HG02943 (cell line): ENCODE results near the gene GRIK4.
A peak's percentile ranks its signal among the peaks of the same experiment; 100 is the strongest.

Experiments used
- ATAC-seq: cut with Tn5 transposase; IDR thresholded peaks from one replicate; pipeline ENCODE4 v1.9.1; 2021; ENCODE audit warnings: mild to moderate bottlenecking, low read depth, moderate library complexity; ENCODE audit not compliant: unreplicated experiment

GRIK4 gene

GRCh38 chr11:120893440-120894201, 382.1 kb downstream of the GRIK4 start:
- peak; percentile 77 for ATAC-seq

DNA sequence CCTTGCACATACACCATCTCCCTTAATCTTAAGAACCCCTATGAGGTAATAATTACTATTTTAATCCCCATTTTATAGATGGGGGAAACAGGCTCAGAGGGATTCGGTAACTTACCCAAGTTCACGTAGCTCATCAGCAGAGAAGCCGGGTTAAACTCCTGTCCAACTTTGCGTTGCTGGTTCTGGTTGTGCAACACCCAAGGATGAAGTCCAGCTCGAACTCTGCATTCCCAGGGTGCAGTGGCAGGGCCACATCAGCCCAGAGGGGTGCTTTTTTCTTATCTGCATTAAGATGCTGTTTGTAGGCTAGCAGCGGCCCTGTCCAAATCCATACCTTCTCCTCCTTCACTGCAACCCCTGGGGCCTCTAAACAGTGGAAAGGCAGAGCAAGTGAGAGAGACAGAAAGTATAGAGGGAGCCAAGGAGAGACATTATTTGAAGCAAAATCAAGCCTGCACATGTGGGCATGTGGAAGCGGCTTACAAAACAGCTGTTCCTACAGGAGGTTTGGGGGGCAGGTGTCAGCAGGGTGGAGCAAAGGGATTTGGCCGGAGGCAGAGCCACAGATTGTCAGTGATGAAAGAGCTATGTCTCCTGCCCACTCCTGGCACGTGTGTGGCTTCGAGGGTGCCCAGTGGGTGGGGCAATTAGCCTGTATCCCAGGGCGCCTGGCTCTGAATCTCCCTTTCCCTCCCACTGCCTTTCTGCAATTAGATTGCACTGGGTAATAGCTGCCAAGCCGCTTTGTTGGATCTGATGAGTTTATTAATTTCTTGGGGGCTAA, 382.8 kb downstream of the GRIK4 start:
- ATAC-seq: no peak

- no peak for ATAC-seq
Measured at GRCh38 chr11:120896687-120897086, 385.1 kb downstream of the GRIK4 start.

DNA sequence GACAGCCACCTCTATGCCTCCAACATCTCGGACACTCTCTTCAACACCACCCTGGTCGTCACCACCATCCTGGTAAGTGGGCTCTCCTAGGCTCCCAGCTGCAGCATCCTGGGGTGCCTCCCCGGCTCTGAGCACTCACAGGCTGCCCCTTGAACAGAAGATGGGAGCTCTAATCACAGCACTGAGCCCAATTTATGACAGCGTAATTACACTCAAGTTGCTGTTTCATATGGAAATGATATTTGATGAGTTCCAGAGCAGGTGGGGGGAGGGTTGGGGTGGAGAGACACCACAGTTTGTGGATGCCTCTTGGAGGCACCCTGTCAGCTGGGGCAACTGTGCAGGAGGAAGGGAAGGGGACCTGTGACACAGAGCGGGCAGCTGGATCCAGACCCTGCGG, 387.0 kb downstream of the GRIK4 start:
- no peak for ATAC-seq

DNA sequence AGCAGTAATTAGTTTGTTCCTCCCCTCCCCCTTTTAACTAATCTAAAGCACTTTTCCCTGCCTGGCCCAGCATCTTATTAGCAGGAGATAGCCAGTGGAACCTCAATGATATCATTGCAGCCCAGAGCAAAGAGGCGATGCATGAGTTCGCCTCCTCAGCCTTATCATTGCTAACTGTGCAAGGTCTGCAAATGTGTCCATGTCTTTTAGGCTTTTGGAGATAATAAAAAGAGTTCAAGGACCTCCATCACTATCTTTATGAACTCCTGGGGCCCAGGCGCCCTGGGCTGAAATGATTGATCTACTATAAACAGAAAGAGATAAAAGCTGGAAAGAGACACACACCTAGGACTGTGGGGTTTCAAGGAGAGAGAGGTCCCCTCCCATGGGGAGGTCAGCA, 388.2 kb downstream of the GRIK4 start:
- no peak for ATAC-seq

- ATAC-seq: no peak
Measured at GRCh38 chr11:120900643-120901042, 389.1 kb downstream of the GRIK4 start.

DNA sequence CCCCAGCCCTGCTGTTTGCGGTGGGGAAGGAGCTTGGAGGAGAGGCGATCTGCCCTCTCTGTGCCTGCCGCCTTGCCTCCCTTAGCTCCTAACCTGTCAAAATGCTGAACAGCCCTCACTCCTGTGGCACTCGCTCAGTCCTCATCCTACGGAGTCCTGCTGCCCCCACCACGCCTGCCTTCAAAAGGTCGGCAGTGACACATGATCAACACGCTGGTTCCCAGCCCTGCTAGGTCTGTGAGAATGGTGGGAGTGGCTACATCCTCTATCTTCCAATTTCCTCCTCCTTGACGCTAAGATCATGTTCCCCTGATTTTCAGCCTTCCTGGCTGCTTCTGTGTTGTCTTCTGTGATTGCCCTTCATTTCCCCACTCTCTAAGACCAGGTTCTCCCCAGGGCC, 392.1 kb downstream of the GRIK4 start:
- no peak for ATAC-seq

GRCh38 chr11:120904116-120904515, 392.6 kb downstream of the GRIK4 start:
- no peak for ATAC-seq

DNA sequence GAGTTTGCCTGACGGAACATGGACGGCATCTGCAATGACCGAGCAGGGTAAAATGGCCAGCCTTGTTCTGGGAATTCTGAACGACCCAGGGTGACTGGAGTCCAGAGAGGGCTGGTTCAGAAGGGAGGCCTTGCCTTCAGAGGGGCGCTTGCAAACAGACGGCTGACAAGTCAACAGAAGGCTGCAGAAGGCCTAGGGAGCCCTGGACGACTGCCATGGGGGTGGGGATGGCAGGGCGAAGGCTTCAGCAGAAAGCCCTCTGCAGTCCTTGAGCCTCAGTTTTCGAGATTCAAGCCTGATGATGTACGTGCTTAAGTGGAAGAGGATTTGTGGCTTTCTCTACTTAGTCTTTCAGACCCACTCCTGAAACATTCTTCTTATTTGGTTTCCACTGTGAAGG, 395.2 kb downstream of the GRIK4 start:
- ATAC-seq: no peak

- no peak for ATAC-seq
Measured at GRCh38 chr11:120907971-120908370, 396.4 kb downstream of the GRIK4 start.

DNA sequence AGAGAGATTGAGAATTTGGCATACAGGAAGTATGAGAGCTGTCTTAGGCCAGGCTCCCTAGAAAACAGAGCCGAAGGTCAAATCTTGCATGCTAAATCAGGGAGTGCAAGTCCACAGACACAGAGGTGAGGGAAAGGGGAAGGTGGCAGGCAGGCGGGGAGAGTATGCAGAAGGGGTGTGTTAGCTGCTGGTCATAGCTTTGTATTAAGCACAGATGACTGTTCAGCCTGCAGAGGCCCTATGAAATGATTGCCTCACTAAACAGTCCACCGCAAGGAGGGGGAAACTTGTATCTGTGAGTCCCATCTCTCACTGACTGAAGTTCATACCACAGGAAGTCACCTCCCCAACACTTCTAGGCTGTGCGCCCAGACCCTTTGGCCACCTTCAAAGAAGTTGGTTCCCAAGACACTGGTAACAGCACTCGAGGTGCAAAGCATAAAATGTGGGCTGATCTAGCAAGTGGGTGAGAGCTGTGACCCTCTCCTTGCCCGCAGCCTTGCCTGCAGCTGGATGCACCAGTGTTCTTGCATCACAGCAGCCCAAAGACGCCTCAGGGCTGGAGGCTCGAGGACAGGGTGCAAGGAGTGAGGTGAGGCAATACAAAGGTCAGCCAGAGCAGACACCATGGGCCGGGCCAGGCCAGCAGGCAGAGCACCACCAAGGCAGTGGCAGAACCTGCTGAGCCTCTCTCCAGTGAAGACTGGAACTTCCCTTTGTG, 397.1 kb downstream of the GRIK4 start:
- ATAC-seq: no peak

DNA sequence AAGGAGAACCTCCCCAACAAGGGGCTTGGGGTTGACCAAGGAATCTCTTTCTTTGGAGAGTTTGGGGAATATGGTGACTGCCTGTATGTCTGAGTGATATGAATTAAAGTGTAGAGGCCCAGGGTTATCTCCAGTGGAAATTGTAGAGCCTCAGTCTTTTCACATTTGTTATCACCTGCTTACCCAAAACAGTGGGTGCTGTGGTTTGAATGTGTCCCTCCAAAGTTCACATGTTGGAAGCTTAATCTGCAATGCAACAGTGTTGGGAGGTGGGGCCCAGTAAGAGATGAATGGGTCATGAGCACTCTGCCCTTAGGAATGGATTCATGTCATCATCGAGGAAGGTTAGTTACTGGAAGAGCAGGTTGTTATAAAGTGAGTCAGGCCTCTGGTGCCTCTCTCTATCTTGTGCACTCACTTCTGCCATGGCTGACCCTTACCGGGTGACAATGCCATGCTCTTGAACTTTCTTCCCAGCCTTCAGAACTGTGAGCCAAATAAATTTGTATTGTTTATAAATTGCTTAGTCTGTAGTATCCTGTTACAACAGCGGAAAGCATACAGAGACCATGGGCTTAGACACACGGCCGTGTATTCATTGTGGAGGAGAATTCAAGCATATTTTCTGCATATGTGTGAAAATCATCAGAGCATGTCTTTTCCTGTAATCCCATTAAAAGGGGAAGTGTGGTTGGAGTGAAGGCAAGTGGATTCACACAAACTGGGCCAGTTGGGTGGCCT, 398.3 kb downstream of the GRIK4 start:
- no peak for ATAC-seq

DNA sequence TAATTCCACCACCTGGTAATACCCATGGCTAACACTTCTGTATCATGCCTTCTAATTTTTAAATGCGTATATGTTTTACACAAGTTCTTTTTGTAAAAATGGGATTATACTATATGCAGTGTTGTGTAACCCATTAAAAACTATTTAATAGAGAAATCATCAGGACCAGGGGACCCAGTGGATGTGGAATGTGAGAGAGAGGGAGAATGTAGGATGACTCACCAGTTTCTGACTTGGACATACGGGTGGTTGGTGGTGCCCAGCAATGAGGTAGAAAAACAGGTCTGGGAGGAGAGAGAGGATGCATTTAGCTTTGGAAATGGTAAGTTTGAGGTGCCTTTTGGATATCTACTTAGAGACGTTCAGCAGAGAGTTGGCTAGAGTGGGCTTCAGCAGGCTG, 400.4 kb downstream of the GRIK4 start:
- ATAC-seq: no peak

GRCh38 chr11:120912504-120912903, 401.0 kb downstream of the GRIK4 start:
- no peak for ATAC-seq

GRCh38 chr11:120912915-120913314, 401.4 kb downstream of the GRIK4 start:
- ATAC-seq: no peak

- ATAC-seq: no peak
Measured at GRCh38 chr11:120914021-120914420, 402.5 kb downstream of the GRIK4 start.

GRCh38 chr11:120914601-120915000, 403.1 kb downstream of the GRIK4 start:
- ATAC-seq: no peak

DNA sequence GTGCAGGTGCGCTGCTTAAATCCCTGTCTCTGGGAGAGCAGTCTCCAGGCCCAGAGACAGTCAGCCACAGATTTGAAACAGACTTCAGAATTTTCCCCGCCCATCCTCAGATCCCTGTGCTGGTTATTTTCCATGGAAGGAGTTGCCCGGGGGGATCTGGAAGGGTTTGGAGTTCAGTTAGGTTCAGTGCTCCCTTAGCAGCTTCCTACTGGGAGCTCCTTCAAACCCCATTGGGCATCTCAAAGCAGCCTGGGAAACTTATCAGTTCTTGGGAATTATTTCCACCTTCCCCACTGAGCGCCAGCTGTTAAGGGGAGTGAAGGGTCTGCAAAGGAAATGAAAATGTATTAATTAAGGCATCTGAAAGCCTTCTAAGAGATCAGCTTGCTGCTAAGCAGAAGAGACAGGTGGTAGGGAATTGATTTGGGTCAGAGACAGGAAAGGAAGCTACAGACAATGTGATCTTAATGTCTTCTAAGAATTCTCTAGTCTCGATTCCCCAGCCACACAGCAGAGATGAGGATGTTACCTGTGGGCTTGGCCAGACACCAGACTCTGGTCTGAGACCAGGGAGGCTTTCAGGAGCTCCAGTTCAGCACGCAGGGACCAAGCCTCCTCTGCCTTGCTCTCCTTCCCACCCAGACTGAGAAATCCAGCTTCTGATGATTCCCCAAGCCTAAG, 406.2 kb downstream of the GRIK4 start:
- ATAC-seq: no peak

DNA sequence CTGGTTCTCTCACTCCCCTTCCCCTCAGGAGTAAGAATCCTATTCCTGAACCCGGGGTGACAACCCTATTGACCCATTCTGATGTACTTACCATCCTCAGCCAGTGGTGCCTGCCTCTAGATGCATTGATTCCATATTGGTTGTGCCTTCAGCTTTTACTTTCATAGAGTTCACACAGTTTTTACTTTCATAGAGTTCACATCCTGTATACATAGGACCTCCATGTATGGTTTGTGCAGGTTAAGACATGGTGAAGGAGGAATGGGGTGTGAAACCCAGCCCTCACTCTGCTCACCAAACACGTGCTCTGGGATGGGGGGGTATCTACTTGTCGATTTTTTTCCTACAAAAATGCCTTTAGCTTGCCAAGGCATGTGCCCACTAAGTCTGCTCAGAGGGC, 406.7 kb downstream of the GRIK4 start:
- ATAC-seq: no peak

DNA sequence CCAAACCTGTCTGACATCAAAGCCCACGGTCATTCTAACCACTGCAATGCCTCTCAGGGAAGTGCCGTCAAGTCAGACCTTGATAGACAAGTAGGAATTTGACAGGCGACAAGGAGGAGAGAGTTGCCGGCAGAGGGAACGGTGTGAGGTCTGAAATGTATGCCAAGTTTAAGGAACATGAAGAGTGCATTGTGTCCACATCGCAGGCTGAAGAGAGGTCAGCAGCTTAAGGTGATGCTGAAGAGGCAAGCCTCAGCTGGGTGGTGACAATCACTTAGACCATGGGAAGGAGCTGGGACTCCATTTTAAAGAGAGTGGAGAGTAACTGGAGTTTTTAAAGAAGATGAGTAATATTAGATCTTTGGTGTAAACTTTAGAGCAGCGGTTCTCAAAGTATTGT, 407.5 kb downstream of the GRIK4 start:
- ATAC-seq: no peak
